MM.1S (cell line): Measurements from ENCODE around the gene CARS2.

ENCODE experiments used
- CTCF ChIP-seq: fragments of 300-600 bp; sonication (generic); IDR thresholded peaks from 2 replicates; pipeline ENCODE4 v1.5.1; 2016; ENCODE audit warnings: antibody characterized with exemption, low read length, mixed read lengths
- EZH2 ChIP-seq: fragments of 300-600 bp; sonication (generic); optimal IDR thresholded peaks from 2 replicates; pipeline ENCODE3; 2017; ENCODE audit warnings: low read depth, mild to moderate bottlenecking, antibody characterized with exemption, low read length, mixed read lengths
- EZH2phosphoT487 ChIP-seq: fragments of 300-600 bp; sonication (generic); IDR thresholded peaks from 2 replicates; pipeline ENCODE4 v1.6.1; 2018; ENCODE audit warnings: antibody characterized with exemption, low read length

GRCh38 chr13:110690516-110690915 is 15.4 kb downstream of the CARS2 start:
- no peak for TF ChIP-seq EZH2
- TF ChIP-seq CTCF: no peak
- TF ChIP-seq EZH2phosphoT487: no peak
